EH (cell line): Measurements from ENCODE around the gene RRN3.
A peak's percentile ranks its signal among the peaks of the same experiment; 100 is the strongest.
"Not testable (repeated sequence)": the region's sequence is repeated elsewhere in the genome, so short reads cannot be mapped to it uniquely, and the experiment has no call there.

Experiments used
- DNase-seq: peaks from one replicate; pipeline ENCODE4 v3.0.0-alpha.2; 2015; ENCODE audit warnings: low read depth

The RRN3 gene

DNA sequence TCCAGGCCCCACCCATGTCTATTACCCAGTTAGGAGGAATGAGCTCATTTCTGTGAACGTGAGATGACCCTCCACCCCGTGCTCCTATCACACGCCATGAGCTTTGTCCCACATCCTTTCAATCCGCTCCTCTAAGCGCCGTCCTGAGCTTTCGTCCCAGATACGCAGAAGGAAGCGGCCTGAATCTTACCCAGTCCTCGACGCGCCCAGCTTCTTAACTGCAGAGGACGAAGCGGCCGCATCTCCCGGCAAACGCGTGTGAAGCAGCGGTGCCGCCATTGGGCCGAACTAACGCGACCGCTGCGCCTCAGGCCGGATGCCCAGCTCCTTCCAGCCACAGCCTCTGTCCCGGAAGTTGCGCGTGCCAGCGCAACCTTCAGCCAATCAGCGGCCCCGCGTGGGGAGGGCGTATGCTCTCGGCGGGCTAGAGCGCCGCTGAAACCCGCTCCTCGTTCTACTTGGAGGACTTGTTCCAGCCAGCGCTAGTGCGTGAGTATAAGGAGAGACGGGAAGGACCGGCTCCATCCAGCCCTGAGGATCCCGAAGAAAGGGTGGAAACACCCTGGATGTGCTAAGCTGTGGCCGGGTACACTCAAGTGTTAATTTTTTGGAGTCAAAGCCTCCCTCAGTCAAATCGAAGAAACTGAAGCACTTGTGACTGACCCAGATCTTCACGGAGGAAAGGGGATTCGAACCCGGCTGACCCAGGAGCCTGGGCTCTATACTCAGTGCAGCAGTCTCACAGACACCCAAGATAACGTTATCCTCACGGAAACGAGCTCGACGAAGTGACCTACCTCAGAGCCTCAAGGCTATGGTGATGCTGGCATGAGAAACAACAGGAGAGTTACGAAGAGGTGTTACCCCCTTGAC lies at the start of gene RRN3:
Gene RRN3 (minus strand): TSS at position 318 of the 873 bp plus-strand sequence. CDS start 39 bp downstream, at position 279.
- DNase-seq, result peak; percentile 93

DNA sequence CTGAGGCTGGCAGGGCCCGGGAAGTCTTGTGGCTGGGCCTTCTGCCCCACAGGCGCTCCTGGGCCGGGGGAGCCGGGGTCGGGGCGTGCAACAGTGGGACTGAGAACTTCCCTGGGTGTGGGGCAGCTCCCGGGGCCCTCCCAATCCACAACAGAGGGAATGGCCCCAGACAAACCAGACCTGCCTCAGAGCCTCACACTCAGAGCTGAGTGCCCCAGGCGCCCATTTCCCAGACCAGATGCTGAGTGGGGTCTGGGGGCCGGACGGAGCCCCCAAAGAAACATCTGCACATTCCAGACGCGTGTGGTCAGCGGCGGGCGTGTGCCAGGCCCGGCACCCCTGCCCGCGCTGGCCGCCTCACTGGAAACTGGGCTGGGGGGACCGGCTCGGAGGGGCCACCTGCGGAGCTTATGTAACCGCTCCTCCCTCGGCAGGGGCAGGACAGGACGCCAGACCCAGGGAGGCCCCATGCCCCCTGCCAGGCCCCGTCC lies 49.6 kb upstream of the RRN3 start:
- DNase-seq, result peak; percentile 26

DNA sequence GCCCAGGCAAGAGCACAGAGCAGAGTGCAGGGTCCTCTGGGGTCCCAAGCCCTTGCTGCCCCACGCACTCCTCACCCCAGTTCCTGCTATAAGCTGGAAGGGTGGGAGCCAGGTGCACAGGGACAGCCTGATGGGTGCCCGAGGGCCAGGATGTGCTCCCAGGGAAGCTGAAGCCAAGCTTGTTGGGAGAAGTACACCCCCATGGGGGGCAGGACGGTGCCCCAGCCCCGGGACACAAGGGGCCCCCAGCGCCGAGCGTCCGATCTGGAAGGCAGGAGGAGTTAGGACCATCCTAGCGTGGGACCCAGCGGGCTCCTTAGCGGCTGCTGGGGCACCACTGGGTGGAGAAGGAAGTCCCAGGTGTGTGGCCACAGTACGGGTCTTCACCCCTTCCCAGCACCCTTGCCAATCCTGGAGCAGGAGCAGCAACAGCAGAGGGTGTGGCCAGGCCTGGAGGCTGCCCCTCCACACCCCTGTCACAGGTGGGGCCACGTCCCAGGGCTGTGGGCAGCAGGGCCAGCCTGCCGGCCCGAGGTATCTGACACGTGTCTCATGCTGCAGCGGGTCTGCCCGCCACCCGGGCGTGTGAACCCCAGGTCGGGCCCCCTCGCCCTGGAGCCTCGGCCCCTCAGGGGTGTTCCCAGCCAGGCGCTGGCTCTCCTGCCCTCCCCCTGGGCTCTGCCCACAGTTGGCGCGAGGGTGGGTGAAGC lies 49.0 kb upstream of the RRN3 start:
- DNase-seq, result not testable (repeated sequence)

DNA sequence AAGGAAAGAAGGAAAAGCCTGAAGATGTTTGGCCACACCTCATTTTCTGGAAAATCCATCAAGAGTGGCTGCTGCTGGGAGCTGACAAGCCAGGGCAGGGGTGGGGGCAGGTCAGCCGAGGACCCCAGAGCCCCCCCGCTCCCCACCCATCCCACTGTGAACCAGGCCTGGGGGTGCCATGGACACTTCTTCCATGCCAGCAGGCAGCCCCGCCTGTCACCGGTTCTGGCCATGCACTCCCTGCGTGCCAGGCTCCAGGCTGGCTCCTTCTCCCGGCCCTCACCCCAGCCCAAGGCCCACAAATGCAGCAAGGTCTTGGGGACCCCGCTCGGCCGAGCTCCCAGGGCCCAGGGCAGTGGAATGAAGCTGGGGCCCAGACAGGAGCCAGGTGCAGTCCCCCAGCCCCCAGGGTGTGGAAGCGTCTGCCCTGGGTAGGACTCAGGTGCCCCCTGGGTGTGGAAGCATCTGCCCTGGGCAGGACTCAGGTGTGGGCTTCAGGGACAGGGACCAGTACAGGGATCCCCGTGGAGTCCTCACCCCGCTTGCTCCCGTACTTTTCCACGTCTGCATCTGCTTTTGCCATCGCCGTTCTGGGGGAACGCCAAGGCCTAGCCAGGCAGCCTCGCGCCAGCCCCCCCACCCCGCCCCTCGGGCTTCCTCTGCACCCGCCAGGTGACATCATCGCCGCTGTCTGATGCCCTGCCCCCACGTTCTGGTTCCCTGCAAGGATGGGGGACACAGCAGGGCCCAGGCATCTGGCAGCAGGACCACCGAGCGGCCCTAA lies 48.2 kb upstream of the RRN3 start:
- not testable (repeated sequence) for DNase-seq

DNA sequence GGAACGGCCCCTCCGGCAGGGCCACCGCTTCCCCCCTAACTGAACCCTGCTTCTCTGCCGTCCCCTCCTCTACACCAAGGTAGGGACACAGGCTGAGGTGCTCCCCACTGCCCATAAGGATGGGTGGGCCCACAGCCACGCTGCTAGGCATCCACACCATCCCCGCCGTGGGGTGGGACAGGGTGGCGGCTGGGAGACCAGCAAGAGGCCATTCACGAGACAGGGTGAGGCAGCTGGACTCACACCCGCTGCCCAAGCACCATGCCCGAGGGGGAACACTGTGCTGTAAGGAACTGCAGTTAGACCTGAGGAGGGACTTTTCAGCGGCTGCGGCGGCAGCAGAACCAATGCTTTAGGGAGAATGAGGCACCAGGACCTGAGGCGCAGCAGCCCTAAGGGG lies 47.5 kb upstream of the RRN3 start:
- DNase-seq, result no peak

DNA sequence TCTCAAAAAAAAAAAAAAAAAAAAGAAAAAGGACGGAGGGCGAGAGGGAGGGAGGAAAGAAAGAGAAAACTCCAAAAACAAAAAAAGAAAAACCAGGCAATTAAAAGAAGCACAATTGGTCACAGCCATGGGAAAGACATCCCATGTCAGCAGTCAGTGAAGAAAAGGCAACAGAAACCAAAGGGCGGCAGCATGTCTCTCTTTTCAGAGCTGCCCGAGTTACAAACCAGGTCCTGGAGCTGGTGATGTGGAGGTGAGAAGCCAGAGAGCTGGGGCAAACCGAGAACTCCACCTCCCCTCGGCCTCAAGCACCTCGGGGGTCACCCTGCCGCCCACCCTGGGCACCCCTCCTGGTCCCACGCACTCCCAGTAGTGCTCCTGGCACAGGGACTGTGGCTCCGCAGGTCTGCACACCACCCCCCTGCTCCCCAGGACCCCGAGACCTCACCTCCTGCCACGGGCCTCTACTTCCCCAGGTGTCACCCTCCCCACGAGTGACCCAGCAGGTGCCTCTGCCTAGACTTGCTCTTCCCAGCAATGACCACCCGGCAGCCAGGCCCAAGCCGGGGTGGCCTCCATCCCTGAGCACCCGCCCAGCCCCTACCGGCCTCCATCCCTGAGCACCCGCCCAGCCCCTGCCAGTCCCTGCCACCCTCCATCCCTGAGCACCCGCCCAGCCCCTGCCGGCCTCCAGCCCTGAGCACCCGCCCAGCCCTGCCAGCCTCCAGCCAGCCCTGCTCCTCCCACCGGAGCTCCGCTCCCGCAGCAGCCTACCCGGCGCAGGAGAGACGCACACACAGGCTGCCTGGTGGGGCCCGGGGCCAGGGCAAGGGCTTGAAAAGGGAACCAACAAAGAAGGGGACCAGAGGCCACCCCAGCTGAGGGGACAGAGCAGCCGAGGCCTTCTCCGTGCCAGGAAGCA lies 46.6 kb upstream of the RRN3 start:
- not testable (repeated sequence) for DNase-seq

GRCh38 chr16:15137514-15137913 lies 43.4 kb upstream of the RRN3 start:
- not testable (repeated sequence) for DNase-seq

GRCh38 chr16:15135483-15136360 lies 41.6 kb upstream of the RRN3 start:
- DNase-seq, result not testable (repeated sequence)

DNA sequence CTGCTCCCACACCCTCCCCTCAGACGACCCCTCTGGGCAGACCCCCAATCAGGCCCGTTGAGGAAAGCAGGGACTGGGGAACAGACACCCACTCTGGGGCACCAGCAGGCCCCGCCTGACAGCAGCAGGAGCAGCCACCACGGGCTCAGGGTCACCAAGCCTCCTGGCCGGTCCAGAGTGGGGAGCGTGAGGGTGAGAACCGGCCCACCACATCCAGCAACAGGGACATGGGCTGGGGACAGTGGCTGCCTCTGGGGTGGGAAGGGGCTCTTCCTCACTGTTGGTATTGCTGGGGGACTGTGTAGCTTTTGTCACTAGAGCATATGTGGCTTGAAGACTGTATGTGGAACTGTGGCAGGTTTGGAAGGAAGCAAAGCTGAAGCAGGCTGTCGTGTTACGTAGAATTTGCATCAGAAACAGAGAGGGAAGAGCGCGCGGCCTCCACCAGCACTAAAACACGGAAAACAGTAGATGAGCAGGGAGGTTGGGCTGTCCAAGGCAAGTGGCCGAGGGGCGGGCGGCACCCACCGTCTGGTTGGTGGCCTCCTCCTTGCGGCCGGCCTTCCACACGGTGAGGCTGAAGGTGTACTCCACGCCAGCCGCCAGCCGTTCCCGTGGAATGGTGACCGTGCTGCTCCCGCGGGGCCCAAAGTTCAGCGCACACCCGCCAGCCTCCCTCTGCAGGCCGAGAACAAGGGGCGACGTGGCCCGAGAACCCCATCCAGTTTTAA lies 40.8 kb upstream of the RRN3 start:
- not testable (repeated sequence) for DNase-seq

DNA sequence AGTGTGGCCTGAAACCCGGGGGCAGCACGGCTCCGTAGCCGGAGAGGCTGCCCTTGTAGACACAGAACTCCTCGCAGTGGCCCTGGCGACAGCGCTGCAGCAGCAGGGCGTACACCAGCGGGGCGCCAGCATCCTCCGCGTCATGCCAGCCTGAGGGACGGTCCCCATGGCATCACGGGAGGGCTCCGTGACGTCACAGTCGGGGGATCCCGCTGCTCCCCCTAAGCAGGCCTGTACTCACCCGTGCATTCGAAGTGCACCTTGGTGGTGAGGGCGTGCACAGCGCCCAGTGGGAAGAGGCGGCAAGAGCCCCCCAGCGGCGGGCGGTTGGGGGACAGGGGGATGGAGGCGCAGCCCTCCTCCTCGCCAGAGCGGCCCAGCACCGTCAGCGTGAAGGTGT lies 39.5 kb upstream of the RRN3 start:
- DNase-seq, result not testable (repeated sequence)

- not testable (repeated sequence) for DNase-seq
These were observed 38.8 kb upstream of the RRN3 start for GRCh38 chr16:15132719-15133428.

DNA sequence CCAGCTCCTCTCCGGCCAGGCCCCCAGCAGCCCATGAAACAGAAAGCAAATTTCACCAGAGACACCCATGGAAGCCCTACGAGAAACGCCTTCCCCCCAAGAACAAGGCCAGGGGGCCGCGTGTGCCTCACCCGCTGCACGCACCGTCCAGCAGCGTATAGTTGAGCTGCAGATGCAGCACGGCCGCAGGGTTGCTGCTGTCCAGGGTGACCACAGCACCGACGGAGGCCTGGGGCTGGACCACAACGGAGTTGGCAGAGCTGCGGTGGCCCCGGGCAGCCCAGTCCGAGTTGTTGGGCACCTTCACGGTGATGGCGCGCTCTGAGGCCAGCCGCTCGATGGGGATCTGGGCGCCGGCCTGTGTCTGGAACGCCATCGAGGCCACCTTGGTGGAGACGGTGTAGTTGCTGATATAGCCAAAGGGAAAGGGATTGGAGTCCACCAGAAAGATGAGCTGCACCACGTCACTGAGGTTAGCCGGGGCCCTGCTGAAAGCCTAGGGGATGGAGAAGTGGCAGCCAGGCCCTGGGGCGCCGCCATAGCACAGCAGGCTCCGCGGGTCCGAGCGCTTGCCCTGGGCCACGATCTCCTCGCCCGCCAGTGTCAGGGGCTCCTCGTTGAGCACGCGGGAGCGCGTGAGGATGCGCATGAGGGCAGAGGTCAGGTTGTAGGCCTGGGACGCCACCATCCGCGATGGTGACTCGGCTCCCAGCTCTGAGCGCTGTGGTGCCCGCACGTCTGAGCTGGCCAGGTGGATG lies 37.0 kb upstream of the RRN3 start:
- not testable (repeated sequence) for DNase-seq

DNA sequence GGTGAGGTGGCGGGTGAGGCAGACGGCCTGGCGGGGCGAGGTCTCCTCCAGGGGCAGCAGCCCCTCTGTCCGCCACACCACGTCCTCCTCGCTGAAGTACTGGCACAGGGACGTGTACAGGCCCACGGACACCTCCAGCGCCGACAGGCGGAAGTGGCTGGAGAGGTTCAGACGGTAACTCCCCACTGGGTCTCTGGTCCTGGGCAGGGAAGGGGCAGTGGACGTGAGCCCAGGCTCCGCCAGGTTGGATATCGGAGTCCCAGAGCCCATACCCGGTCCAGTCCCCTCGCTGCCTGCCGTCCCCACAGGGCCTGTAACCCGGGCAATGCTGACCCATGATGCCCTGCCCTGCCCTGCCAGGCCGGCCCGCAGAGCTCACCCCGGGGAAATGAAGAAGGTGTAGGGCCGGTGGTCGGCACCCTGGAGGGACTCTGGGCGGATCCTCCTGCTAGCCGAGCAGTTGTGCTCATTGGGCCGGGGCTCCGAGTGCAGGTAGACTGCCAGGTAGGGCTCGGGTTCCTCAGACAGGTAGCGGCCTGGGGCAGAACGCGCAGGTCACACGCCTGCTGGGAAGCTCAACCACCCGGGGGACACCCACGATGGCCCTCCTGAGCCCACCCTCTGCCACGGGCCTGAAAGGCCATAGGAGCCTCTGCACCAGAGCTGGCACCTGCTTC lies 36.3 kb upstream of the RRN3 start:
- DNase-seq, result not testable (repeated sequence)

DNA sequence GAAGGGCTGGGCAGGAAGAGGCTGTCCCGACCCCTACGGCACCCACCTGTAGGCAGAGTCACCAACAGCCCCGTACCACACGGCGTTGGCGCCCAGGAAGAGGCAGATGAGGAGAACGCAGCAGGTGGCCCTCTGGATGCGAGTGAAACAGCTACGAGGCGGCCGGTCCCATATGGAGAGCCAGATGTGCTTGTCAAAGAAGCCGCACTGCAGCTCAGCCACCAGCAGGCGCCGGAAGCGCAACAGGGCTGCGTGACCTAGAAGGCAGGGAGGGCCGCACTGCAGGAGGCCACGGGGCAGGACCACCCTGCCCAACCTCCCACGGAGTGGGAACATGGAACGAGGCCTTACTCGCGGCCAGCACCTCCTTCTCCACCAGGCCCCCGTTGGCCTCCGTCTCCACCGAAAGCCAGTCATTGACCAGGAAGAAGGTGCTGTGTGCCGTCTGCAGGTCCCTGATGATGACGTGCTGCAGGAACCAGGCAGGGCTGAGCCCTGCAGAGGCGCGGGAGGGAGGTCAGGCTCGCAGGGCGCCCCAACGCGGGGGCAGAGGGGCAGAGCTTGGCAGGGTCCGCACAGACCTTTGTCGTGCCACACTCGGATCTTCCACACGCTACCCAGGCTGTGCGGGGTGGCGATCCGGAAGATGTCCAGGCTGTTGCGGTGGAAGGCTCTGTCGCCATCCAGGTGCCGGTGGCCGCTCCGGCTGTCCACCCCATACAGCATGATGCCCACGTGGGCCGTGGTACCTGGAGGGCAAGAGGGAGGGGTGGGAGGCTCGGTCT lies 33.8 kb upstream of the RRN3 start:
- not testable (repeated sequence) for DNase-seq

GRCh38 chr16:15100372-15100987 lies 6.4 kb upstream of the RRN3 start:
- not testable (repeated sequence) for DNase-seq

GRCh38 chr16:15099366-15099909 lies 5.4 kb upstream of the RRN3 start:
- not testable (repeated sequence) for DNase-seq
